GM19455 (cell line): Measurements from ENCODE around the gene DBH.
"Not testable (repeated sequence)": the region's sequence is repeated elsewhere in the genome, so short reads cannot be mapped to it uniquely, and the experiment has no call there.

Experiments used
- ATAC-seq: cut with Tn5 transposase; IDR thresholded peaks from one replicate; pipeline ENCODE4 v1.9.1; 2021; ENCODE audit not compliant: unreplicated experiment

DBH gene

DNA sequence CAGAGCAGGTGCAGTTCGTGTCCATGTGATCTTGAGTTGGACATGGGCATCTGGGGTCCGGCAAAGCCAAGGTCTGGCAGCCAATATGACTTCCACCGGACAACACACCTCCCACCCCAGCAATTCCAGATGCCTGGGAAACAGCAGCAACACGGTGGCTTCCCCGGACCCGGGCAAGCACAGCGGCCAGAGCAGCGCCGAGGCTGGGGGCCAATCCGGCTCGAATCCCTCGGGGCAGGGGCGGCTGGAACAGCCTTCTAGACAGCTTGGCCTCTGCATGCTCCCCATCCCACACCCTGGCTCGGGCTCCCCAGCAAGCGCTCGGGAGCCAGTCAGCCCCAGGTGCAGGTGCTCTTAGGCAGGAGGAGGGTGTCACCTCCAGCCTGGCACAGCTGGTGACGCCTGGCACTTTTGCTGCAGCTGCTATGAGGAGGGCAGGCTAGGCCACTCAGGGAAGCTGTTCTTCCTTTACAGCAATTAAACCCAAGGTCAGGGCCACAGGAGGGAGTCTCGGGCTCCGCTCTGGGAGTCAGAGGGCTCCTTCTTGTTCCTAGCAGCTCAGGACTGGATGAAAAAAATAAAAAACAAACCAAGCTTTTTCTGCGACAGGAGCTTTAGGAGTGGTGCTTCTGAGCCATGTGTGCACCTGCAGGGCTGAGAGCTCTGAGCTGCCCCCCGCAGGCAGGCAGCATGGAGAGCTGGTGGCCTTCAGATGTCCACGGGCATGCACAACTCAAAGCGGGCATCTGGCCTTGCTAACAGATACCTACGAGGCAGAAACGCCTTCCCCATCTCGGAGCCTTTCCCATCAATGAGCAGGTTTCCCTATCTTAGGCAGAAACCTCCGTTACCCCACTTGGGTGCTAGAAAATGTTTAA, 28.2 kb downstream of the DBH start:
- ATAC-seq = no peak

DNA sequence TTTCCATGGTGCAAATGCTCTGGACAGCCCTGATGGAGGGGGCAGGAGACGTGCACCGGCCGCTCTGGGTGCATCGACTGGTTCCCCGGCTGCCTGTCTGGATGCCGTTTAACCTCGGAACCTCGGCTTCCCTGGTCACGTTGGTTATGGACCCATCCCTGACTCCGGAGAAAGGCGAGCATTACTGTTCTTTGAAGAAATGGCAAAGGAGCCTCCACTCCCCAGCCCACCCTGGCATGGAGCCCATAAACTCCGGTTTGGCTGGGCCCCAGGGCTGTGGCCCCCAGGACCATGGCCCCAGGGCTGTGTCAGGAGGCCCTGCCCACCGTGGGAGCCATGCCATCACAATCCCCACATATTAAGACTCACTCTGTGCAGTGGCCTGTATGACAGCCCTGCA, 28.9 kb downstream of the DBH start:
- ATAC-seq = no peak

DNA sequence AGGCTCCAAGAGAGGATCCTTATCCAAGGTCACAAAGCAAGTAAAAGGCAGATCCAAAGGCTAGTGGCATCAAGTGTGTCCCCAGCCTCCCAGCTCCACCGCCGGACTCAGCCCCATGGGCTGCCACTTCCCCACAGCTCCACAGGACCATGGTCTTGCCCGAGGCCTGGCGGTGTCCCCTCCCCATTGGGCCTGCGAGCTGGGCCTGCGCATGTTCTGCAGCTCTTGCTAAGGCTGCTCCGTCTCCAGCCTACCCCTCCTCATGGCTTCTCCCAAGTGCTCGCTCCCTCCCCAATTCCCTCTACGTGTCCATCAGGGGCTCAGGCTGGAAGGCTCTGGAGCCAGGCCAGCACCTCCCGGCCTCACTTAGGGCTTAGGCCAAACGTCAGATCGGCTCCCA, 29.4 kb downstream of the DBH start:
- ATAC-seq = no peak

DNA sequence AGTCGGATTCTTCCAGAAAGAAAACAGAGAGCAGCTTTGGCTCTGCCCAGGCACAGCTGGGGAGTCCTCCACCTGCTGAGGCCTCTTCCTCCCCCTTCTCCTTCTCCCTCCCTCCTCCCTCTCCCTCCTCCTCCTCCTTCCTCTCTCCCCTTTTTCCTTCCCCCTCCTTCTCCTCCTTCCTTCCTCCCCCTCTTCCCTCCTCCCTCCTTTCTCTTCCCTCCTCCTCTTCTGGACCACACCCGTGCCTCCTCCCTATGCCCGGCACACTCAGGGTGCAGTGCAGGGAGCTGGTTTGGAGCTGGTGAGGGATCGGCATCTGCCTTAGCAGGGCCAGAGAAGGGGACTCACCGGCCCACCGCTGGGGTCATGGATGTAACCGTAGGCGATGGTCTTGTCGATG, 30.2 kb downstream of the DBH start:
- ATAC-seq = no peak

DNA sequence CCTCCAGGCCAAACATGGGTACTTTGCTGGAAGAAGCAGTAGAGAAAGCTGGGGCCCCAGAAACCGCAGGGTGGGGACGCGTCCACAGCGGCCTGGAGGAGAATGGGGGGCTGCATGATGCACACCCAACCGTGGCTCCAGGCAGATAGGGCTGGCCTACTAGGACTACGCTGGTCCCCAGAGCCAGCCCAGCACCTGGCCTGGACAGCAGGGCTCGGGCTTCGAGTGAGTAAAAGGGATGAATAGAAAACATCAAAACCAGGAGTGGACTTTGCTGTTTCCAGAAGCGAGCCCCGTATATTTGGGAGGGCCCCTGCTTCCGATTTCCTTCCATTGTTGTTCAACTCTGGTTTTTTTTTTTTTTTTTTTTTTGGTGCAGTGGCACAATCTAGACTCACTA, 30.7 kb downstream of the DBH start:
- ATAC-seq = no peak

DNA sequence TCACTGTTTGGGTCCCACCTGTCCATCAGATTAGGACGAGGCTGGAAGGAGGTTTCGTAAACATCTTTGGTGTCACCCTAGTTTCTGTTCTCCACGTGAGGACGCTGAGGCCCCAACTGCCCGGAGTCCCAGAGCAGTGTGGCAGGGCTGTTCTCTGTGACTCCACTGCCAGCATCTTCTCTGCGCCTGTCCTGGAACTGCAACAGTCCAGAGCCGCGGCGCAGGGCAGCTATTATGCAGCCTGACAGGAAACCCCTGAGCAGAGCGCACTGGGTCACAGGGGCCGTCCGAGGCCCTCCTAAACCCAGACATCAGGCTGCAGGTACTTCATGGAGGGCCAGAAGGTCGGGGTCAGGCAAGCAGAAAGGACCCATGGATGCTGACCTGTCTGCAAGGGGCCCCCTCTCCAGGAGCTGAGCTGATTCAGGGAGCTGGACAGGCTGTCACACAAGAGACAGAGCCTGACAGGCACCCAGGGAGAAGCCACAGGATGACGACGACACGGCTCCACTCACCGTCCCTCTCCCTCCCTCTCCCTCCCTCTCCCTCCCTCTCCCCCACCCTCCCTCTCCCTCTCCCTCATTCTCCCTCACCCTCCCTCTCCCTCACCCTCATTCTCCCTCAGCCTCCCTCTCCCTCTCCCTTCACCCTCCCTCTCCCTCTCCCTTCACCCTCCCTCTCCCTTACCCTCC, 31.7 kb downstream of the DBH start:
- ATAC-seq = no peak

DNA sequence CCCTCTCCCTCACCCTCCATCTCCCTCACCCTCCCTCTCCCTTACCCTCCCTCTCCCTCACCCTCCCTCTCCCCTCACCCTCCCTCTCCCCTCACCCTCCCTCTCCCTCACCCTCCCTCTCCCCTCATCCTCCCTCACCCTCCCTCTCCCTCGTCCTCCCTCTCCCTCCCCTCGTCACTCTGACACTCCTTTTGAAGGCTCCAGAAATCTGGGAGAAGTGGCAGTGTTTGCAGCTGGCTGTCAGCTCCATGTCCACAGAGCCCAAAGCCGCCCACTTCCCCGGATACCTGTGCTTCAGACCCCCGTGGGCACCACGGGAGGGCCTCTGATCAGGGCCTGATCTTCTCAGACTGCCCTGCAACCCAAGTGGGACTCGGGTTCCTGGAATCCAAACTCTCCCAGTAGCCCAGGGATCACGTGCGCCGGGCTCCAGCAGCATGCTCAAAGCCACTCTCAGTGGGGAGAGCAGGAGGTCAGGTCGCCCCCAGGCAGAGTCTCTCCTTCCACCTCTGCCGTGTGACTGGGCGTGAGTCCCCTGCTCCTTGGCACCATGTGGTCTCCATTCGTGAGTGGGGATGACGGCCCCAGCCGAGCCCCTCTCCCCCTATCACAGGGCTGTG, 33.1 kb downstream of the DBH start:
- ATAC-seq = no peak

DNA sequence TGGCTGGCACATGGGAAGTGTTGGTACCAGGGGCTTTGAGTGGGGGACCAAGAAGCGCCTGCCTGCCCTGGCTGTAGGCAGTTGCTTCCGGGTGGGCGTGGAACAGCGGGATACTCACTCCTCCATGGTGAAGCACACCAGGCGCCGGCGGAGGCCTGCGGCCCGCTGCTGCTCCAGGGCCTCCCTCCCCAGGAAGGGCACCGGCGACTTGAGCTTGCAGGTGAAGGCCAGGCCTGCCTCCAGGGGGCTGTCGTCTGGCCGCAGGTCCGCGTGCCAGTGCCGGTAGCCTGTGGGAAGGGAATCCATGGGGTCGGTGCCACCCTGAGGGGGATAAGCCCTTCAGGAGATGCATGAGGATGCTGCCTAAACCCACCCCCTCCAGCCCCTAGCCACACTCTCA, 34.3 kb downstream of the DBH start:
- ATAC-seq = no peak

DNA sequence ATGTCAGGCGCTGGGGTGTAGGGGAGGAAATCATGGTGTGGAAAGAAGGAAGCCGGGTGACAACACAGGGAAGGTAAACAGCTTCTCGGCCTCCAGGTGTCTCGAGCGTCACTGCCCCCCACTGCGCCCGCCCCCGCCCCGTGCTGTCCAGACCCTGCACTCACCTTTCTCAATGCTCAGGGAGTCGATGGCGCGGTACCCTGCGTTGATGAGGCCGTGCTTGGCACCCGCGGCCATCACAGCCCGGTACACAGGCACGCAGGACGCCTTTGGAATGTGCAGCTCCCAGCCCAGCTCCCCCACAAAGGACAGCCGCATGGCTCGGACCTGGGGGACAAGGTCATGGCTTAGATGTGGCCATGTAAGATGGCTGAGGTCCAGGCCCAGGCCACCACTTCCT, 35.2 kb downstream of the DBH start:
- ATAC-seq = no peak

DNA sequence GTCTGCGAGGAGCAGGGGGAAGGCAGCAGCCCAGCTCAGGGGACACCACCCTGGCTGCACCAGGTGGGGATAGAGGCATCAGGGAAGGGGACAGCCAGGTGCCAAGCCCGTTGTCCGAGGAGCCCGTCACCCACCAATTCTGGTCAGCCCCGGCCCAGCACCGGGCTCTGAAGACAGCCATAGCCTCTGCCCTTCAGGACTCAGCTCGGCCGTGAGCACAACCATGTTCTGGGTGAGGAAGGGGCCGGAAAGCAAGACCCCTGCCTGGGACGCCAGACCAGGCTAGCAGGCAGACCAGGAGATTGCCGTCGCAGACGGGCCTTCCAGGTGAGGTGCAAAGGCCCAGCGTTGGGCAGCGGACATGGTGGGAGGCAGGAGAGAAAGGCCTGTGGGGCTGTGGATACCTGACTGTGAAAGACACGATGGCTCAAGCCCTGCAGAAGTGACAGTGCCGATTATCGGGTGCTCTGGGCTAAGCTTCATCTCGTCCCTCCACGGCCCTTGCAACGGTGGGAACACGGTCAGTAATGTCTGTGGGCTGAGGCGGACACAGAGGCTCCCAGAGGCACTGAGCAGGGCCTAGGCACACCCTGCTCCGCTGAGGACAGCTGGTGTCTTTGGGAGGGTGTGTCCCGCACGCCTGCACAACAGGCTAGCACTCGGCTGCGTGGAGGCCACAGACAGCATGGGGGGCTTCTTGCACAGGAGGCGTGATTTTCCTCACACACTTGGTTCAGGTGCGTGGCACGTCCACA, 36.5 kb downstream of the DBH start:
- no peak for ATAC-seq

DNA sequence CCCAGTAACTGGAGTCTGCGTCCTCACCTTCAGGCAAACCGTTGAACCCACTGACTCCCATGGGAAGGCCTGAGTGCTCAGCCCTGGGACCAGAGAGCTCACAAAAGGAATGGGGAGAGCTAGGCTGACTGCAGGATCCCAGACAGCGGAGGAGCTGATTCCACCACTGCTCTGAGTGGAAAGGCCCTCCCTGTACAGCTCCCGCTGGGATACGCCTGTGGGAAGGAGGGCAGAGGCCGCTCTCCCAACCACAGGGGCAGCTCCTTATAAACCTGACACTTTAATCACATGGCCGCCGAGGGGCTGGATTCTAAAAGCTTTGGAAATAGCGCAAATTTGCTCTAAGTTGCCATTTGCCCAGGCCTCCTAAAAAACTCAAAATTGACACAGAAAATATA, 37.1 kb downstream of the DBH start:
- no peak for ATAC-seq

DNA sequence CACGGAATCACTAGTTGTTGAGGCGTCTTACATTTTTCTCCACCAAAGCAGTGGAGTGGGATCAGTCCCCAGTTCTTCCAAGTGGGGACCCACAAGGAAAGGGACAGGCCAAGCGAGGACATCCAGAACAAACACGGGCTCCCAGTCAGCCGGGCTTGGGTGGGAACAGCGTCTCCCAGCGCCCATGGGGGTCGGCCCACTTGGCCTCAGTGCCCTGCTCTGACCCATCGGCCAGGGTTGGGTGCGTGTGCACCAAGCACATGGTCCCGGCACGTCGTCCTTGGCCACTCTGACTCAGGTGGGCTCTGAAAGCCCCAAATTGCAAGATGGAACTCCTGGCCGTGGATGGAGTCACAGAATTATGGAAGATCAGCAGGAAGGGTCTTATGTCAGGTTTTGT, 37.9 kb downstream of the DBH start:
- no peak for ATAC-seq

DNA sequence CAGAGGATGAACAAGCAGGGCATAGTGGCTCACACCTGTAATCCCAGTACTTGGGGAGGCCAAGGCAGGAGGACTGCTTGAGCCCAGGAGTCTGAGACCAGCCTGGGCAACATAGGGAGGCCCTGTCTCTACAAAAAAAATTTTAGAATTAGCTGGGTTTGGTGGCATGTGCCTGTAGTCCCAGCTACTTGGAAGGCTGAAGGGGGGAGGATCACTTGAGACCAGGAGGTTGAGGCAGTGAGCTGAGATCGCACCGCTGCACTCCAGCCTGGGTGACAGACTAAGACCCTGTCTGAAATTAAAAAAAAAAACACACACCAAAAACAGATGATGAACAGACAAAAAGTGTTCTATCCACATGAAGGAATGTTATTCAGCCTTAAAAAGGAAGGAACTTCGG, 39.6 kb downstream of the DBH start:
- not testable (repeated sequence) for ATAC-seq

DNA sequence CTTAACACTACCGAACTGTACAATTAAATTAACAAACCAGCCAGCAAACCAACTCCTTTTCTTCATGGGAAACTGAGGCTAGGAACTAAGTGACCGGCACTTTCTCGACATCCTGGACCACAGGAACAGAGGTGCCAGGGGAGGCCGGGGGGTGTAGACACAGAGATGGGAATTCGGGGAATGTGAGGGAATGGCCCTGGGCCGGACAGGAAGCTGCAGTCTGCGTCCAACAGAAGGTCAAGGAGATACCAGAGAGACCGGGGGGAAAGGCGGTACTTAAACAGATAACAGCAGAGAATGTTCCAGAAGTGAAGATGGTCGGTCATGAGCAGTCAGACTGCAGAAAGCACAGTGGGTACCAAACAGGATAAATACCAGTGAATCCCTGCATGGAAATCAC, 40.3 kb downstream of the DBH start:
- ATAC-seq = no peak

DNA sequence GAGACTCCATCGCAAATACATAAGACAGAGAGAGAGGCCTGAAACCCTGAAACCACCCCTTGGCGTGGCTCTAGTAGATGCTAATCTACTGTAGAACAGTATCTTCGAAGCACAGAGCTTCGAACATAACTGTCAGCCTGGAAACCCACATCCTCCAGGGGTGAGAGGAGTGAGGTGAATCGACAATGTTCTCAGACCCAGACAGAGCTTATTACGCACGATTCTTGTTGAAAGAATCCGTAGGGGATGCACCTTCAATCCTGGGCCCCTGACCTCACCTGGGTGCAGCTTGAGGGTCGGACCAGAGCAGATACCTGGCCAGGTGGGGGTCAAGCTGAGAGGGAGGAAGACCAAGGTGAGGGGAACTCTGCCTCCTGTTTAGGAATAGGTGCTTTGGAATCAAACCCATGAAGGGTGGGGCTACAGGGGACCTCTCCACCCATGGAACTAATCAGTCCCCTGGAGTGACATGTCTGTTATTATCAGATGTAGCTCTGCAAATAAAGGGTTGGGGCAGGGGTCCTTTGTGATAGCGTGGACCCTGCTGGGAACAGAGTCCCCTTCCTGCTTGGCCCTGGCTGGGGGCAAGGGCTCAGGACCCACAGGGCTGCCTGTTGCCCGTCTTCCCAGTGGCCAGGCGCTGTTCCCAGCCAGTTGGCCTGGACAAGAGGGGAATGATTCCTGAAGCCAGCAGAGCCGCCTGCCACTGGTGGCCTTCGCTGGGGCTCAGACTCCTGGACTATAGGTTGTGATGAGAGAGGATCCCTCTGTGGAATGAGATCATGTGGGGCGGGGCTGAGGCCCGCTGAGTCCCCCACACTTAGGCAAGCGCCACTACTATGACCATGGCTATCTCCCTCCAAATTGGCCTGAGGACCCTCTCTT, 41.2 kb downstream of the DBH start:
- ATAC-seq = no peak

DNA sequence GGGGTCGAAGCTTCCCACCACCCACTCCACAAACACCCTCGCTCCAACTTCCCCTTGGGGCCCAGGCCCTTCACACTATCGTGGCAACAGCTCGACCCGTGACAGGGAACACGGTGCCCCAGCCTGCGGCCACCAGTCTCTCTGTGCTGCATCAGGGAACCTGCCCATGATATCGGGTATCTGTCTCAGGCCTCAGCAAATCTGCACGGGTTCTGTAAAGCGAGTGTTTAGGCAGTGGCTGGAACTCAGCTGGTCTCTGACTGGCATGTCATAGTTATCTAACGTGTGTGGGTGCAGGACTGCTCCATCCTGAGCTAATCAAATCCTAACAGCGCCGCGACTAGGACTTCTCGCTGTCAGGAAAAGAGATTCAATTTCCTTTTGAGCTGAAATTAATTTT, 42.9 kb downstream of the DBH start:
- no peak for ATAC-seq

DNA sequence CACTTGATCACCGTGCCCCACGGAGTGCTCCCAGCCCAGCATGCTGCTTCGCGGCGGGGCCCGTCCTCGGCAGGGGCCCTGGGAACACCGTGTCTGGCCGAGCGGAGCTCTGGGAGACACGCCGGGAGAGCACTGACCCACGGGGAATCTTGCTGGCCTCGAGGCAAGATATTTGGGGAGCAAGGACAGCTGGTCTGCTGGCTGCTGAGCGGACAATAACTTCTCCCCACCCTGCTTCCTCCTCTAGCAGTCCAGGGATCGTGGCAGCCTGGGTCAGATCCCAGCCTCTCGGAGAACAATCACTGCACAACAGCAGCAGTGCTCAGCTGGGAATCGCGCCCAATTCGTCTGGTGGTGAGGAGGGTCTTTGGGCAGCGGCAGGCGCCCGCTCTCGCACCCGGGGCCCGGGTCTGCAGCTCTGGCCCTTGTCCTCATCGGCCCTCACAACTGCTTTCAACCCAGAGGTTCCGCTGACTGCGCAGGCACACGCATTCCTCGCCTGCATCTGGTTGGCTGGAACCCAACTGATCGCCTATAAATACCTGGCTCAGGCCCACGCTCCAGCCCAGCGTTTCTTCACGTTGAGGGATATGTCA, 43.4 kb downstream of the DBH start:
- ATAC-seq = no peak

DNA sequence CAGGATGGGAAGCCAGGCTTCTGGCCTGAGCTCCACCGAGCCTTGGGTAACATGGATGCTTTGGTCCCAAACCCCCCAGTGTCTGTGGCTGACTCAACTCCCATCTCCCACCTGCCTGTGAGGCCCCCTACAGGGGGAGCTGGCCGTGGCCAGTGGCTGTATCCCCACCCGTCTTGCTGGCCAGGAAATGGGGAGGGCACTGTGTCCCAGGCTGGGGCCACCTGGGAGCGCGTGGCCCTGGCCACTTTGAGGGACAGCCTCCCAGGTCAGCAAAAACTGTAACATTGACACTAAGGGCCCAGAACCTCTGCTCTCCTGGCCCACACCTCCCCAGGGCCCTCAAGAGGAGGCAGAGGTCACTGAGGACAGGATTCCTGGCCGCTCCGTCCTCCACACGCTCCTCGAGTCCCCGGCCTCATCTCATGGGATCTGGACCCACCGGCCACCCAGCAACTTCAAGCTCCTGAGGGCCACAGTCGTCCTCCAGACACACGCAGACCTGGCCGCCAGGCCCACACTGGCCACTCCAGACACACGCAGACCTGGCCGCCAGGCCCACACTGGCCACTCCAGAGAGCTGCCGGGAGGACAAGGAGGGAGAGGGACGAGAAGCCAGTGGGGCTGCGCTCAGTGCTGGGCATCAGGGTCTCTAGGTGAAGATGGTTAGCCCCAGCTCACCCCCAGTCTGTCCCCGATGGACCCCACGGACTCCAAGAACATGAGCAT, 44.2 kb downstream of the DBH start:
- no peak for ATAC-seq

DNA sequence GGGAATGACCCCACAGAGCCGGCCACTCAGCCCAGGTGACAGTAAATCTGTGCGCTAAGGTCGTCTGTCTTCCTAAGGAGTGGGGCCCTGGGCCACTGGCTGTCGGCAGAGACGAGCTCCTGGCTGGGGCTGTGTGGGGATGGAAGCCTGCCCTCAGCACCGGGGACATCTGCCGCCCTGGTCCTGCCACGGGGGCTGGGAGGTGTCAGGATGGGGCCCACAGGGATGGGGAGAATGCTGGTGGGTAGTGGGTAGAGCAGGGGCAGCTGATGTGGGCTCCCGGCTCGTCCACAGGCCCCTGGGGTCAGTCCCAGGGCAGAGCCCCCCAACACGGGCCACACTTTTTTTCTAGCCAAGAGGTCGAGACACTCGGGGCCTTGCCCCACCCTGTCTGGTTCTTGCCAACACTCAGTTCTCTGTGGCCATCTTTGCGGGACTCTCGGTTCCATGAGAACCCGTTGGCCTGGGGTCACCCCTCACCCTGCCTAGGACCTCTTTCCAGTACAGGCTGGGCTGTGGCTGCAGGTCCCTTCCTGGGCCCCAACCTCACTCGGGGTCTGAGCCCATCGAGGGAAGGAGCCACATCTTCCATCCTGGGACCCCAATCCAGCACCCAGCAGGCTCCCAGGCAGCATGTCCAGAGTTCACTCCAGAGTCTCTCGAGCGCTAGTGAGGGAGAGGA, 45.0 kb downstream of the DBH start:
- no peak for ATAC-seq
